Hair follicular keratinocyte (primary cell): ENCODE results near the gene TFPT. TPM values are rescaled to one million over a fixed set of nuclear protein-coding genes. Genes with fewer than 3 reads are reported as not detected.

Experiments used
- total RNA-seq: library from RNA; depleted of rRNA; stranded (reverse); fragments of >200 nt; gene quantifications from 2 replicates; pipeline ENCODE4 v1.2.3, GENCODE V29; 2015

Gene TFPT, protein sequence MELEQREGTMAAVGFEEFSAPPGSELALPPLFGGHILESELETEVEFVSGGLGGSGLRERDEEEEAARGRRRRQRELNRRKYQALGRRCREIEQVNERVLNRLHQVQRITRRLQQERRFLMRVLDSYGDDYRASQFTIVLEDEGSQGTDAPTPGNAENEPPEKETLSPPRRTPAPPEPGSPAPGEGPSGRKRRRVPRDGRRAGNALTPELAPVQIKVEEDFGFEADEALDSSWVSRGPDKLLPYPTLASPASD
- total RNA-seq = 9.0 and 18.6 TPM in 2 replicates

GRCh38 chr19:54115109-54116063, at the start of gene TFPT, which contains the start of gene PRPF31:
Gene TFPT, minus strand, starts transcription at chr19:54115657. Its CDS starts 388 bp downstream, at chr19:54115269.
Gene PRPF31, plus strand, starts transcription at chr19:54115754. Its CDS starts 2,525 bp downstream, at chr19:54118279.

DNA sequence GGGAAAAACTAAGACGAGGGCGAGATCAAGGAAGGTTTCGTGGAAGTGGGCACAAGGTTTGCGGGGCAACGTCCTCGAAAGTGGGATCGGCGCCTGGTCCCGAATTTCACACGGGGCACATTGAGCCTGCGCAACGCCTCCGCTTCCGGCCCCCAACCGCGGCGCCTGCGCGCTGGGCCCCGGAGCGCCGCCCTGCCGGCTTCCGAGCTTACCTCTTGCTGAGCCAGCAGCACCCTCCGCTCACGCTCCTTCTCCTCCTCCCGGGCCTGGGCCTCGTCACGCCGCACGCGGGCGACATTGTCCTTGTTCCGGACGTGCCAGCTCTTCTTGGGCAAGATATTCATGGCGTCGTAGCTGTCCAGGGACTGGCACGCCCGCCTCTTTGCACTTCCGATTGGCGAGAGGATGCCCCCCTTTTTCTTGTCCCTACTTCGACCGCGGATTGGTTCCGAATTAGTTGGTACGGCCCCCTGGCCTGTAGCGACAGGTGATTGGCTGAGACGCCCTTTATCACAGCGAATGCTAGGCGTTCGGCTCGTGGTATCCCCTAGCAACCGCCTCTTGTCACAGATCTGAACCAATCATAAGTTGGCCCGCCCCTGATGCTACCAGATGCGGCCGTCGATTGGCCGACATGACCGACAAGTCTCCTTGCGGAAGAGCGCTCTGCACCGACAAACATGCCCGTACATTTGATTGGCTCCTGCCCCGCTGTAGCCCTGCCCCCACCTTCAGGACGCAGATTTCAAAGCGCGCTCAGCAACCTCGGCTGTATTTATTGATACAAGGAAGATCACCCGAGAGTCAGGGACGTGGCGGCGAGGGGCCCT, 44.1 kb upstream of the TFPT start, which contains the start of gene LENG1:
LENG1 (minus strand) TSS at position 370 of the 830 bp plus-strand sequence; CDS start at position 344, 26 bp downstream.

GRCh38 chr19:54137699-54138488, 22.4 kb upstream of the TFPT start, which contains the start of gene CNOT3:
Gene CNOT3, plus strand, starts transcription at chr19:54137762. Its CDS starts 5,217 bp downstream, at chr19:54142979.

GRCh38 chr19:54102421-54103169, 12.9 kb downstream of the TFPT start, which contains the start of gene NDUFA3:
Gene NDUFA3, plus strand, starts transcription at chr19:54102855. Its CDS starts 24 bp downstream, at chr19:54102879.

DNA sequence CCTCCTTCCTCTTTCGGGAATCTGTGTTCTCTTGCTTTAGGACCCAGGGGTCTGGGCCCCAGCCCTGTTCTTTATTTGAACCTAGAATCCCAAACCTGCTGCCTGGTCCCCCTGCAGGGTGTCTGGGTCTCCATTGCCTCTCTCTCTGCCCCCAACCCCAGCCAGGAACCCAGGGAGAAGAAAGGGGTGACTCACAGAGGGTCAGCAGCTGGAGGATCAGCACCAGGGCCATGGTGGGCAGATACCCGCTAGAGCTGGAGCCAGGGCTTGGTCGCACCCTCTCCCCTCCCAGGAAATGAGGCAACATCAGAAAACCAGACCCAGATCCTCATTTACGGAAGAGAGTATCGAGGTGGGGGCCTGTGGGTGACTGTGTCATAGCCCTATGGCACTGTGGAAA, 14.9 kb downstream of the TFPT start, which contains the start of gene OSCAR:
OSCAR (minus strand) TSS at position 243 of the 400 bp plus-strand sequence; CDS start at position 232, 11 bp downstream.

DNA sequence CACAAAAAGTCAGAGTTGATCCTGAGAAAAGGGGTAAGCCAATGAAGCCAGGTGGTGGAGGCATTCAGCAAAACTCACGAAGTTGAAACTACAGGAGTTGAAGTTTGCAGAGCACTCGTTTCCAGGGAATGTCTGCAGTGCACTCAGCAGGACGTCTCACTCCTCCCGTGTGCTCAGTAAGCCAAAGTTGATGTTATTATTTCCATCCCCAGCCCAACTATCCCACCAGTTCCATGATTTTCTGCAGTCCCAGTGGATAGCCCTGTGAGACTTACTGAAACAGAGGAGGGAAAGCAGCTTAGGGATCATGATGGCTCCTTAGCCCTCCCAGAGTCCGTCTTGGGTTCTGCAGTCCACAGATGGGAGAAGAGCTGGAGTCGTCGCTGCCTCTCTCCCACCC, 34.4 kb downstream of the TFPT start, which contains the start of gene TARM1:
TARM1 (minus strand) TSS at position 334 of the 400 bp plus-strand sequence; CDS start at position 309, 25 bp downstream.

GRCh38 chr19:54063350-54064116, 51.9 kb downstream of the TFPT start, which contains the start of gene VSTM1:
Gene VSTM1, minus strand, starts transcription at chr19:54063897. Its CDS starts 120 bp downstream, at chr19:54063777.

Other genes with a start within 250 kb of the TFPT start
- 23.2 and 29.8 TPM in 2 replicates for gene MYADM, start 247.8 kb downstream of the TFPT start, total RNA-seq
- not detected in 2 replicates for gene PRKCG, start 233.5 kb downstream of the TFPT start, total RNA-seq
- gene CACNG7, start 206.4 kb downstream of the TFPT start, total RNA-seq = not detected in 2 replicates
- gene CACNG8, start 152.7 kb downstream of the TFPT start, total RNA-seq = not detected in 2 replicates
- not detected in 2 replicates for gene CACNG6, start 124.0 kb downstream of the TFPT start, total RNA-seq
- not detected in 2 replicates for gene VSTM1, start 51.8 kb downstream of the TFPT start, total RNA-seq
- gene TARM1, start 34.3 kb downstream of the TFPT start, total RNA-seq = not detected in 2 replicates
- 0.70 and 1.7 TPM in 2 replicates for gene OSCAR, start 14.9 kb downstream of the TFPT start, total RNA-seq
- gene NDUFA3, start 12.8 kb downstream of the TFPT start, total RNA-seq = 25.6 and 48.0 TPM in 2 replicates
- 44.2 and 74.0 TPM in 2 replicates for gene PRPF31, start 97 bp upstream of the TFPT start, total RNA-seq
- gene CNOT3, start 22.1 kb upstream of the TFPT start, total RNA-seq = 12.9 and 18.3 TPM in 2 replicates
- 7.2 and 8.3 TPM in 2 replicates for gene LENG1, start 44.1 kb upstream of the TFPT start, total RNA-seq
- 6.6 and 22.6 TPM in 2 replicates for gene TMC4, start 57.5 kb upstream of the TFPT start, total RNA-seq
- gene MBOAT7, start 73.9 kb upstream of the TFPT start, total RNA-seq = 73.7 and 97.3 TPM in 2 replicates
- gene TSEN34, start 75.7 kb upstream of the TFPT start, total RNA-seq = 140 and 179 TPM in 2 replicates
- 2,479 and 2,533 TPM in 2 replicates for gene RPS9, start 85.2 kb upstream of the TFPT start, total RNA-seq
- not detected in 2 replicates for gene LILRB3, start 107.3 kb upstream of the TFPT start, total RNA-seq
- gene LILRA6, start 127.1 kb upstream of the TFPT start, total RNA-seq = not detected in 2 replicates
- gene LILRB5, start 141.6 kb upstream of the TFPT start, total RNA-seq = not detected in 2 replicates
- not detected in 2 replicates for gene LILRB2, start 165.5 kb upstream of the TFPT start, total RNA-seq
- gene LILRA5, start 197.5 kb upstream of the TFPT start, total RNA-seq = not detected in 2 replicates
- not detected in 2 replicates for gene LILRA4, start 223.5 kb upstream of the TFPT start, total RNA-seq
- gene LAIR1, start 249.3 kb upstream of the TFPT start, total RNA-seq = not detected in 2 replicates